Measurements from ENCODE around the gene ABCG4. TPM values are rescaled to one million over a fixed set of nuclear protein-coding genes. Genes with fewer than 3 reads are reported as not detected.
A peak's percentile ranks its signal among the peaks of the same experiment; 100 is the strongest.

ABCG4 gene
- 1.8 TPM for total RNA-seq
- long read RNA-seq, partial matches to known transcripts: 2 of 10 reads
- long read RNA-seq, other reads (novel, unspliced or antisense): 4 of 10 reads

GRCh38 chr11:119149018-119149785 is at the start of gene ABCG4:
TSS of gene ABCG4 (plus strand) at chr11:119149052. CDS start at chr11:119149966, 914 bp downstream.
- DNase-seq: peak; percentile 27
- intact Hi-C loops (cut with micrococcal nuclease): loop anchor here (10.0 kb wide), 2 partner anchors 46 to 136 kb away; no protein-coding TSS in a partner anchor
- Histone ChIP-seq H3K4me1 (peaks cover 18% of the 10 kb centered on the region), H3K36me3 (no peaks in the 10 kb centered on the region), H3K4me3 (peak within 1 kb of the TSS; percentile 78), H3K27me3 (ENCODE audit: low read depth) (peaks cover 42% of the 10 kb centered on the region), H3K9me3 (replicated peaks) (no peaks in the 10 kb centered on the region), H3K27ac (replicated peaks) (no peak within 1 kb of the TSS)
- TF ChIP-seq CTCF (IDR thresholded peaks at IDR 0.05; ENCODE audit: borderline replicate concordance): no peak

- Histone ChIP-seq H3K36me3 (peaks cover 24% of the 10 kb centered on the region), H3K27me3 (ENCODE audit: low read depth) (no peaks in the 10 kb centered on the region), H3K4me1 (peaks cover 43% of the 10 kb centered on the region), H3K4me3 (no peak overlapping the region), H3K27ac (replicated peaks) (no peak overlapping the region), H3K9me3 (replicated peaks) (no peaks in the 10 kb centered on the region)
- TF ChIP-seq CTCF (IDR thresholded peaks at IDR 0.05; ENCODE audit: borderline replicate concordance): no peak
- intact Hi-C loops (cut with micrococcal nuclease): no loop called here
- no peak for DNase-seq
Observed at GRCh38 chr11:119099711-119100110, 49.1 kb upstream of the ABCG4 start.

- no peak for TF ChIP-seq CTCF (IDR thresholded peaks at IDR 0.05; ENCODE audit: borderline replicate concordance)
- intact Hi-C loops (cut with micrococcal nuclease): no loop called here
Observed at GRCh38 chr11:119100246-119100970, 48.4 kb upstream of the ABCG4 start.

GRCh38 chr11:119100994-119101758 is 47.7 kb upstream of the ABCG4 start:
- Histone ChIP-seq H3K4me3 (peak overlapping the region; percentile 93), H3K4me1 (peaks cover 35% of the 10 kb centered on the region), H3K36me3 (peaks cover 24% of the 10 kb centered on the region), H3K27ac (replicated peaks) (peak overlapping the region; percentile 97), H3K27me3 (ENCODE audit: low read depth) (no peaks in the 10 kb centered on the region), H3K9me3 (replicated peaks) (no peaks in the 10 kb centered on the region)
- DNase-seq: no peak
- TF ChIP-seq CTCF (IDR thresholded peaks at IDR 0.05; ENCODE audit: borderline replicate concordance): peak; percentile 22
- intact Hi-C loops (cut with micrococcal nuclease): no loop called here

More at GRCh38 chr11:119100246-119100970, 48.4 kb upstream of the ABCG4 start:
- Histone ChIP-seq H3K27ac (replicated peaks) (no peak overlapping the region), H3K4me3 (peak overlapping the region; percentile 93), H3K9me3 (replicated peaks) (no peaks in the 10 kb centered on the region), H3K4me1 (peaks cover 37% of the 10 kb centered on the region), H3K36me3 (peaks cover 24% of the 10 kb centered on the region), H3K27me3 (ENCODE audit: low read depth) (no peaks in the 10 kb centered on the region)
- no peak for DNase-seq
